22Rv1 (cell line): ENCODE measurements around the gene JMJD7.

Experiments
- ZFX ChIP-seq: fragments of 450-650 bp; IDR thresholded peaks from 2 replicates; pipeline ENCODE4 v1.6.1; 2017; ENCODE audit warnings: antibody characterized with exemption, borderline replicate concordance
- TF ChIP-seq, protein P1 (sequence below): fragments of 450-650 bp; IDR thresholded peaks from 2 replicates; pipeline ENCODE4 v1.5.1; 2017; ENCODE audit warnings: mild to moderate bottlenecking

DNA sequence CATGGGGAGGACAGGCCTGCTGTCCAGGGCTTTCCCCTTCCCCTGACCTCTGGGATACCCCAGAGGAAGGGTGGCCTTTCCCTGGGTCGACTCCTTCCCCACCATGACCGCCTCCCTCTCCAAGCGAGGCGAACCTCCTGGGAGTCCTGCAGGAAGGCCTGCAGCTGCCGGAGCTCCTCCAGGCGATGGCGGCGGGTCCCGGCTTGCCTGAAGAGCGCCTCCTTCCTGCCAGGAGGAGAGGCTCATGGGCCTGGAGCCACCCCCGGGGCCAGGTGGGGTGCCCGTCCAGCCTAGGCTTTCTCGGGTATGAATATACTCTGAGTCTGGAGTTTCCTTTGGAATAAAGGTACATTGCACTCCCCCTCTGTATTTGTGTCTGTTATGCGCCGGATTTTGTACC is 30.9 kb downstream of the JMJD7 start:
- TF ChIP-seq, protein P1, sequence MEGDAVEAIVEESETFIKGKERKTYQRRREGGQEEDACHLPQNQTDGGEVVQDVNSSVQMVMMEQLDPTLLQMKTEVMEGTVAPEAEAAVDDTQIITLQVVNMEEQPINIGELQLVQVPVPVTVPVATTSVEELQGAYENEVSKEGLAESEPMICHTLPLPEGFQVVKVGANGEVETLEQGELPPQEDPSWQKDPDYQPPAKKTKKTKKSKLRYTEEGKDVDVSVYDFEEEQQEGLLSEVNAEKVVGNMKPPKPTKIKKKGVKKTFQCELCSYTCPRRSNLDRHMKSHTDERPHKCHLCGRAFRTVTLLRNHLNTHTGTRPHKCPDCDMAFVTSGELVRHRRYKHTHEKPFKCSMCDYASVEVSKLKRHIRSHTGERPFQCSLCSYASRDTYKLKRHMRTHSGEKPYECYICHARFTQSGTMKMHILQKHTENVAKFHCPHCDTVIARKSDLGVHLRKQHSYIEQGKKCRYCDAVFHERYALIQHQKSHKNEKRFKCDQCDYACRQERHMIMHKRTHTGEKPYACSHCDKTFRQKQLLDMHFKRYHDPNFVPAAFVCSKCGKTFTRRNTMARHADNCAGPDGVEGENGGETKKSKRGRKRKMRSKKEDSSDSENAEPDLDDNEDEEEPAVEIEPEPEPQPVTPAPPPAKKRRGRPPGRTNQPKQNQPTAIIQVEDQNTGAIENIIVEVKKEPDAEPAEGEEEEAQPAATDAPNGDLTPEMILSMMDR = no peak
- no peak for TF ChIP-seq ZFX
